ENCODE results near the gene NDUFA3. TPM values are rescaled to one million over a fixed set of nuclear protein-coding genes. Genes with fewer than 3 reads are reported as not detected.

The NDUFA3 gene
- total and polyA plus RNA-seq, 2 of the 13 experiments (the other 11 are each of a cell fraction or from before 2014, with no cell fraction given): 31.6 to 75.4 TPM

DNA sequence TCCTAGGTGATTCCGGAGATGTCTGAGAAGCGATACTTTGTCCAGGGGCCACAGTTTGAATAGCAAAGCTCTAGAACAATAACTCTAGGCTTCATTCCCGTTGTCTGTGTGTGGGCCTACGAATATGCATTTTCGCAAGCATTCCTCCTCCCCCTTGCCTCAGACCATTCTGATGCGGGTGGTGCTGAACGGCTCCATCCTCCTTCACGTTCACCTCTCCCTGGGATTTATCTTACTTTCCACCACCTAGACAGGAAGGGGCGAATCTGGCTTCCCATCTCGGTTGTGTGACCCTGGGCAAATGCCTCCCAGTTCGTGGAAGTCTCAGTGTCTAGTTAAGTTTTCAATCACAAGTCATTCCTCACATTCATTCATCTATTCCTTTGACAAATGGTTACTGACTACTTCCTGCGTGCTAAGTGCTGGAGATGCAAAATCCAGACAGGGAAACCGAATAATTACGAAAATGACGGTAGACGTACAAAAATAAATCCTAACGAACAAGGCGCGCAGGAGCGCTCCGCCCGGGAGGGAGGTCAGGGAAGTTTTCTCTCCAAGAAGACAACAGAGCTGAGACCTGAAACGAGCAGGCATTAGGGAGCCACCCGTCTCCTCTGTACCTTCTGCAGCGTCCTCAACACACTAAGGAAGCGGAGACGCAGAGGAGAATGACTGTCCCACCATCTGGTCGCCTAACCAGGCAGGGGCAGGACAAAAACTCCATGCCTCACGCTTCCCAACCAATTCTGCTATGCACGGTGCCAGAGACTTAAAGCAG lies 33.6 kb downstream of the NDUFA3 start (continued):
- TF ChIP-seq, protein P1, sequence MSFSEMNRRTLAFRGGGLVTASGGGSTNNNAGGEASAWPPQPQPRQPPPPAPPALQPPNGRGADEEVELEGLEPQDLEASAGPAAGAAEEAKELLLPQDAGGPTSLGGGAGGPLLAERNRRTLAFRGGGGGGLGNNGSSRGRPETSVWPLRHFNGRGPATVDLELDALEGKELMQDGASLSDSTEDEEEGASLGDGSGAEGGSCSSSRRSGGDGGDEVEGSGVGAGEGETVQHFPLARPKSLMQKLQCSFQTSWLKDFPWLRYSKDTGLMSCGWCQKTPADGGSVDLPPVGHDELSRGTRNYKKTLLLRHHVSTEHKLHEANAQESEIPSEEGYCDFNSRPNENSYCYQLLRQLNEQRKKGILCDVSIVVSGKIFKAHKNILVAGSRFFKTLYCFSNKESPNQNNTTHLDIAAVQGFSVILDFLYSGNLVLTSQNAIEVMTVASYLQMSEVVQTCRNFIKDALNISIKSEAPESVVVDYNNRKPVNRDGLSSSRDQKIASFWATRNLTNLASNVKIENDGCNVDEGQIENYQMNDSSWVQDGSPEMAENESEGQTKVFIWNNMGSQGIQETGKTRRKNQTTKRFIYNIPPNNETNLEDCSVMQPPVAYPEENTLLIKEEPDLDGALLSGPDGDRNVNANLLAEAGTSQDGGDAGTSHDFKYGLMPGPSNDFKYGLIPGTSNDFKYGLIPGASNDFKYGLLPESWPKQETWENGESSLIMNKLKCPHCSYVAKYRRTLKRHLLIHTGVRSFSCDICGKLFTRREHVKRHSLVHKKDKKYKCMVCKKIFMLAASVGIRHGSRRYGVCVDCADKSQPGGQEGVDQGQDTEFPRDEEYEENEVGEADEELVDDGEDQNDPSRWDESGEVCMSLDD (CRISPR knock-in tag; IDR thresholded peaks at IDR 0.05; ENCODE audit: borderline replicate concordance): no peak
- TF ChIP-seq ZNF772 (CRISPR knock-in tag; IDR thresholded peaks at IDR 0.05): 0 out of 2 replicates have a peak, but pooled peaks have one; percentile 33

- Histone ChIP-seq H3K4me3 (replicated peaks in 1 of 3; ENCODE audit: insufficient read depth in 1 of 3, low read depth in 2 of 3, low read length in 3 of 3) (peak overlapping the region; percentile 62 to 86 (median 82)), H3K27ac (ENCODE audit: extremely low read length, insufficient read depth, low read length) (peak overlapping the region; percentile 88), H3K4me2 (ENCODE audit: low read depth, low read length) (peak overlapping the region; percentile 94), H3K27me3 (ENCODE audit: control insufficient read depth in 1 of 2, insufficient read depth in 2 of 2, low read length in 2 of 2) (no peaks in the 10 kb centered on the region; a peak in 1 of 5 replicates), H2AFZ (ENCODE audit: low read length) (peak overlapping the region; percentile 72), H3K4me1 (ENCODE audit: insufficient read depth, low read length) (peaks cover 42% of the 10 kb centered on the region), H3K9ac (ENCODE audit: insufficient read depth, low read depth, low read length) (peak overlapping the region; percentile 97), H3K36me3 (replicated peaks in 1 of 2; ENCODE audit: control insufficient read depth in 1 of 2, insufficient read depth in 2 of 2, low read length in 2 of 2) (peaks cover 12 to 25% of the 10 kb centered on the region in 2 experiments), H3K9me3 (ENCODE audit: low read length) (peaks cover 5% of the 10 kb centered on the region), H3K79me2 (ENCODE audit: insufficient read depth, low read length) (peaks cover 37% of the 10 kb centered on the region), H4K20me1 (ENCODE audit: insufficient read depth, low read length) (peaks cover 8% of the 10 kb centered on the region; the same call in 1 of the 2 replicates)
- in situ Hi-C loops (cut with HindIII; ENCODE audit: extremely low pct_ligation_motif_present, low pct_unique_long_range_greater_than_20kb) (no loop called here), intact Hi-C loops (cut with micrococcal nuclease; ENCODE audit: unreplicated experiment) (loop anchor here (5.0 kb wide), 1 partner anchor 65 kb away; the partner anchor contains the start of gene RPS9)
- POLR2A ChIA-PET: interaction anchor here (0.7 to 2.8 kb wide), 27 partner anchors 10 to 978 kb away, joined by 3 to 73 read pairs (median 5); partner anchors contain the start of genes LENG1, LENG8, LENG9 and MBOAT7
- FAIRE-seq (peak; percentile 98), DNase-seq (ENCODE audit: low spot score) (peak; percentile 100), ATAC-seq (peak; percentile 88)
- BruUV-seq (replicated peaks): no TSS peak
- CTCF ChIA-PET (ENCODE audit: low intra/inter-chr PET ratio, low total read pairs): no interaction called here
- WGBS (ENCODE audit: low lambda C conversion rate): 0% methylated on average over 28 of the region's 46 CpGs
- TF ChIP-seq ZBTB1 (CRISPR knock-in tag; IDR thresholded peaks at IDR 0.05; ENCODE audit: borderline replicate concordance): no peak
- no peak for TF ChIP-seq ZNF678 (CRISPR knock-in tag; IDR thresholded peaks at IDR 0.05)
- TF ChIP-seq, protein P2, sequence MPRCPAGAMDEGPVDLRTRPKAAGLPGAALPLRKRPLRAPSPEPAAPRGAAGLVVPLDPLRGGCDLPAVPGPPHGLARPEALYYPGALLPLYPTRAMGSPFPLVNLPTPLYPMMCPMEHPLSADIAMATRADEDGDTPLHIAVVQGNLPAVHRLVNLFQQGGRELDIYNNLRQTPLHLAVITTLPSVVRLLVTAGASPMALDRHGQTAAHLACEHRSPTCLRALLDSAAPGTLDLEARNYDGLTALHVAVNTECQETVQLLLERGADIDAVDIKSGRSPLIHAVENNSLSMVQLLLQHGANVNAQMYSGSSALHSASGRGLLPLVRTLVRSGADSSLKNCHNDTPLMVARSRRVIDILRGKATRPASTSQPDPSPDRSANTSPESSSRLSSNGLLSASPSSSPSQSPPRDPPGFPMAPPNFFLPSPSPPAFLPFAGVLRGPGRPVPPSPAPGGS (CRISPR knock-in tag; IDR thresholded peaks at IDR 0.05): no peak; the same call in 1 of the 2 replicates
- no peak for TF ChIP-seq RBM22 (optimal IDR thresholded peaks at IDR 0.05; ENCODE audit: low read length)
- TF ChIP-seq CSRNP2 (CRISPR knock-in tag; conservative IDR thresholded peaks at IDR 0.05; ENCODE audit: low read depth): no peak
- TF ChIP-seq HIVEP1 (CRISPR knock-in tag; IDR thresholded peaks at IDR 0.05): no peak
- no peak for TF ChIP-seq MED8 (CRISPR knock-in tag; IDR thresholded peaks at IDR 0.05; ENCODE audit: insufficient replicate concordance)
- TF ChIP-seq, protein P3, sequence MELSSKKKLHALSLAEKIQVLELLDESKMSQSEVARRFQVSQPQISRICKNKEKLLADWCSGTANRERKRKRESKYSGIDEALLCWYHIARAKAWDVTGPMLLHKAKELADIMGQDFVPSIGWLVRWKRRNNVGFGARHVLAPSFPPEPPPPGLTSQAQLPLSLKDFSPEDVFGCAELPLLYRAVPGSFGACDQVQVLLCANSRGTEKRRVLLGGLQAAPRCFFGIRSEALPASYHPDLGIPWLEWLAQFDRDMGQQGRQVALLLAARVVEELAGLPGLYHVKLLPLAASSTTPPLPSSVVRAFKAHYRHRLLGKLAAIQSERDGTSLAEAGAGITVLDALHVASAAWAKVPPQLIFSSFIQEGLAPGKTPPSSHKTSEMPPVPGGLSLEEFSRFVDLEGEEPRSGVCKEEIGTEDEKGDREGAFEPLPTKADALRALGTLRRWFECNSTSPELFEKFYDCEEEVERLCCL (CRISPR knock-in tag; IDR thresholded peaks at IDR 0.05; ENCODE audit: borderline replicate concordance): no peak
- TF ChIP-seq HNRNPH1 (optimal IDR thresholded peaks at IDR 0.05; ENCODE audit: low read depth, low read length): no peak
- TF ChIP-seq ZNF569 (CRISPR knock-in tag; IDR thresholded peaks at IDR 0.05; ENCODE audit: borderline replicate concordance): no peak
Observed at GRCh38 chr19:54136864-54137698, 34.4 kb downstream of the NDUFA3 start.
